HG03045 (cell line): ENCODE measurements around the gene WFIKKN1.
"Not testable (repeated sequence)": the region's sequence is repeated elsewhere in the genome, so short reads cannot be mapped to it uniquely, and the experiment has no call there.

ENCODE experiments used
- ATAC-seq: cut with Tn5 transposase; IDR thresholded peaks from one replicate; pipeline ENCODE4 v1.9.1; 2021; ENCODE audit warnings: mild to moderate bottlenecking, moderate library complexity; ENCODE audit not compliant: unreplicated experiment

Gene WFIKKN1

GRCh38 chr16:595094-595528 lies 35.7 kb upstream of the WFIKKN1 start:
- no peak for ATAC-seq

GRCh38 chr16:595942-596735 lies 34.6 kb upstream of the WFIKKN1 start:
- ATAC-seq, result no peak

DNA sequence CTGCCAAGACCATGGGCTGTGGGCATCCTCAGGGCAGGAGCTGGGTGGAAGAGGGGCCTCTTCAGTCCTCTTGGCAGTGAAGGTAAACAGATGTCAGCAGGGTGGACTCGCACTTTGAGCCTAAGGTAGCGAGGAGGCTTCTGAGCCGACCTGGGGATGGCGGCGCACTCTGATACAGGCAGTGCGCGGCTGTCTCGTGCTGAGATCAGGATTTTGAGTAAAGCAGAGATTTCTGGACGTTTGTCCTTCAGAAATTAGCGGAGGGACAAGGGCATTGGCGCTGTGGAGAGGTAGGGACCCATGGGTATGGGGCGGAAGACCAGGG lies 34.1 kb upstream of the WFIKKN1 start:
- no peak for ATAC-seq

- ATAC-seq, result not testable (repeated sequence)
Observed at GRCh38 chr16:597655-598054, 33.1 kb upstream of the WFIKKN1 start.

DNA sequence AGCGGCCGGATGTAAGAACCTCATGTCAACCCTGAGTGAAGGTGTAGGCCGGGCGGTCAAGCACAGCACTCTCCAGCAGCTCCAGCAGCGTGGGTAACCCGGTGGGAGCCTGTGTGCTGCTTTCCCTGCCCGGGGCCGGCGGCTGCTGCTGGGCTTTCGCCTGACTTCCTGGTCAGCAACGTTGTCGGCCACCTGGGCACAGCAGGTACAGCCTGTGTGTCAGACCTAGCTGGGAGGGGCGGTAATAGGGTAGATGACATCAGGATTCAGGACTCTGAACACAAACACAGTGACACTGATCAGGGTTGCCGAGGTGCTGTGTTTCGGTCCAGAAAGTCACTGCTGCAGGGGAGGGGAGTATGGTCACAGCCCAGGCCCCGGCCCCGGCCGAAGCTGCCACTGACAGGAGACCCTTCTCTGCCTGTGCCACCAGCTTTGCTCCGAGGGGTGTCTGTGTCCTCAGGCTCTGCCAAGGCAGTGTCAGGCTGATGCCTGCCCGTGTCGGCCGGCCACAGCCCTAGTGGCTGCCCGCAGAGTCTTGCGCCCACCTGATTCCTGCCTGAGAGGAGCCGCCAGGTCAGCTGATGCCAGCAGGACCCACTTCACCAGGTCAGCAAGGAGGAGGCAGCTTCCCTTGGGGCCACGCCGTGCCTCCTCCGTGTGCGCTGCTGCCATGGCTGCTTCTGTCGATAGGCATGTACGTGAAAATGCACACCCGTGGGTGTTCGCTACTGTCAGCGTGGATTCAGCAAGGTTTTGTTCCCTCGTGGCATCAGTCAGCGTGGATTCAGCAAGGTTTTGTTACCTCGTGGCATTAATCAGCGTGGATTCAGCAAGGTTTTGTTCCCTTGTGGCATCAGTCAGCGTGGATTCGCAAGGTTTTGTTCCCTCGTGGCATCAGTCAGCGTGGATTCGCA lies 31.7 kb upstream of the WFIKKN1 start:
- ATAC-seq, result no peak

DNA sequence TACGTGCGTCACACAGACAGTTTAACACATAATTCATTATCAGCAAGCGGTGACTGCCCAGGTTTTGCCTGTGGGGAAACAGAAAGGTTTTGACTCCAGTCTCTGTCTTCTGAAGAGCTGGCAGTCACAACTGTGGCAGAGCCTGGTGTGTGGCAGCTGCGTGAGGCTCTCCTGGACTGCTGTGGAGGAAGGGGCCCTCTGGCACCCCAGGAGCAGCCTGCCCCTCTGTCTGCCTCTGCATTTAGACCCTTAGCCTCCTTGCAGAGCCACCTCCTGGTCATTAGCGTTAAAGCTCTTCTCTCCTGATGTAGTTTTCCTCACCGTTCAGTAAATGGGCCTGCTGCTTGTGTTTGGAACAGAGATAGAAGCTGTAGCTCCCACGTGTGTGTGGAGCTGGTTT lies 30.0 kb upstream of the WFIKKN1 start:
- no peak for ATAC-seq

DNA sequence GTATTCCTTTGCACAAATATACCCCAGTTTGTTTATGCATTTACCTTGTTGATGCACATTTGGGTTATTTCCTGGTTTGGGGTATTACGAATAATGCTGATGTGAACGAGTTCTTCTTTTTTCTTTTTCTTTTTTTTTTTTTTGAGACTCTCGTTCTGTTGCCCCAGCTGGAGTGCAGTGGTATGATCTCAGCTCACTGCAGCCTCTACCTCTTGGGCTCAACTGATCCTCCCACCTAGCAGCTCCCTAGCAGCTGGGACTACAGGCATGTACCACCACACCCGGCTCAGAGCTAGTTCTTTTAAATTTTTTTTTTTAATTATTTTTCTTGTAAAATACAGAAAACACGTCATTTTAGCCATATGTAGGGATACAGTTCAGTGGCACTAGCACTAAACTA lies 26.9 kb upstream of the WFIKKN1 start:
- no peak for ATAC-seq

DNA sequence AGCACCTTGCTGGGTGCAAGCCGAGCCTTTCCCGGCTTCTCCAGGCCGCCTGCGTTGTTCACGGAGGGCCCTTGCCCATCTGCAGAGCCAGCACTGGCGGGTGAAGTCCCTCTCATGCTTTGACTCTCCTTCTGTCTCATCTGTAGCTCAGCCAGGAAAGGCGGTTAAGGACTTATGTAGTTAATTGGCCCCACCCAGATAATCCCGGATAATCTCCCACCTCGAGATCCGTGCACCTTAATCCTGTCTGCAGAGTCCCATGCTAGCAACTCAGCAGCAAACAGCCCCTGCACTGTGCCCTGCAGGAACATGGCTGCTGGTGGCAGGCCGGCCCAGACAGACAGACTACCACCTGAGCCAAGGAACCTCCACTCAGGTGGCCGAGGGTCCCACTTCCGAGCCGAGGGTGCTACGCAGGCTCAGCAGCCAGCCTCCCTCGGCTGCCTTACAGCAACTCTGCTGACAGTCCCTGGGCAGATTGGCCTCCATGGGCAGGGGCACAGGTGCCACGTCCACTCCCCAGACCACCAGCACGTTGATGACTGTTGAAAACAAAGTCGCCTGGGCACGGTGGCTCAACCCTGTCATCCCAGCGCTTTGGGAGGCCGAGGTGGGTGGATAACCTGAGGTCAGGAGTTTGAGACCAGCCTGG lies 24.0 kb upstream of the WFIKKN1 start:
- no peak for ATAC-seq

- ATAC-seq, result no peak
Observed at GRCh38 chr16:608019-608418, 22.8 kb upstream of the WFIKKN1 start.

- ATAC-seq, result no peak
Observed at GRCh38 chr16:609316-609715, 21.5 kb upstream of the WFIKKN1 start.

DNA sequence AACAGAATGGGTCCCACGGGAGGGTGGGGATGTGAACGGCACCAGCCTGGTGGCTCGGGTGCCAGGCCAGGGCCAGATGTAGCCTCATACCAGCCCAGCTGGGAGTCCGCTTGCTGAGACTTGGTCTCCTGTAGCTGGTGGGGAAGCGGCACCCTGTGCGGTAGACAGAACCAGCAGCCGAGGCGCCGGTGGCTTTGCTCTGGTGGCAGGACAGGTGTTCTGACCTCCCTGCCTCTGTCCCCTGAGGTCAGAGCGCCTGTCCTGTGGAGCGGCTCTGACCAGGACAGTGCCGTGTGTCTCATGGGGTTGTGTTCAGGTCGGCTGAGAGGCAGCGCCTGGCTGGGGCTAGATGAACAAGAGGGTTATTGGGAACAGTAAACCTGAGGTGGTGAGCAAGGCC lies 20.8 kb upstream of the WFIKKN1 start:
- no peak for ATAC-seq

DNA sequence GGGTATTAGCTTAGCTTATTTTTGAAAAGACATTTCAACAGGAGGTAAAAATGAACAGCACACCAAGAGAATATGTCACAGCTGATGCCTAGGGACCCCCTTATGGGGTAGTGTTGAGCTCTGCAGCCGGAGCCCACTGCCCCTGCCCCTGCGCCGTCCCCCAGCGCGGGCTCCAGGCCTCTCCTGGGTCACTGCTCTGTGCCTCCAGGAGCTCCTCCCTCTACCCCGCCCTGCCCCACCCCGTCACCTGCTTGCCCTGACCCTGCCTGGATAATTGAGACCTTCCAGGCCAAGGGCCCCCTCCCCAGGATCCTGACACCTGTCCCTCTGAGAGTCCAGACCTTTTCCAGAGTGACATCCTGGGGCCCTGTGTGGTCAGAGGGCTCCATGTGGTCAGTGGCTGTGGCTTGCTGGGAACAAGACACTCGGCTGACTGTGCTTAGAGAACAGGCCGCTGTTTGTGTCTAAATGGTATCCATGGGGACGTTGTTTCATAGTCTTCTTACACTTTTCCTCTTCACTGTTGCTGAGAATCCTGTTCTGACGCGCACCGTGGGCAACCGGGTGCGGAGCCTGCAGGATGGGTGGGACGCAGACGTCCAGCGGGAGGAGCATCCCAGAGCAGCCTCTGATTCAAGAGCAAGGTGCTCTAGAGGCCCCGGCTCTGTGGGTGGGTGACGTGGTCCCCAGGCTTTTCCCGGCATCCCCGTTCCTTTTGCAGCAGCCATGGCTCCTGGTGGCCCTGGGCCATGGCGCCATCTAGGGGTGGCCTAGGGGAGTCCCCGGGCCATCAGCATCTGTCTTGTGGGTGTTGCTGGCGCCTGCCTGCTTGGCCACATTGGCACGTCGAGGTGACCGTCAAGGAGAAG lies 20.0 kb upstream of the WFIKKN1 start:
- ATAC-seq, result no peak

DNA sequence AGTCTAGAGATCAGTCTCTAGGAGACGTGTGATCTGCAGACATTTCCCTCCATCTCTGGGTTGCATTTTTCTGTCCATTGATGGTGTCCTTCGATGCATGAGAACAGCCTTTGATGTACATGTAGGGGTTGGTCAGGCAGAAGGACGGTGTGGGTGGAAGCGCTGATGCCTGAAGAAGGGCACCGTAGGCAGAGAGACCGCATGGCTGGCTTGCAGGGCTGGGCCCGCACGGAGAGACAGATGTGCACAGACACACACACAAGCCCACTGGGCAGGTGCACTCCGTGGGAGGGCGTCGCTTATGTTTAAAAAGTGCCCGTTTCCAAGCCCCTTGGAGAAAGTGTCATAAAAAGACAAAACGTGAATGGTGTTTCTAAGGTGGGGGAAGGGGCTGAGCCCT lies 15.7 kb upstream of the WFIKKN1 start:
- ATAC-seq, result no peak

DNA sequence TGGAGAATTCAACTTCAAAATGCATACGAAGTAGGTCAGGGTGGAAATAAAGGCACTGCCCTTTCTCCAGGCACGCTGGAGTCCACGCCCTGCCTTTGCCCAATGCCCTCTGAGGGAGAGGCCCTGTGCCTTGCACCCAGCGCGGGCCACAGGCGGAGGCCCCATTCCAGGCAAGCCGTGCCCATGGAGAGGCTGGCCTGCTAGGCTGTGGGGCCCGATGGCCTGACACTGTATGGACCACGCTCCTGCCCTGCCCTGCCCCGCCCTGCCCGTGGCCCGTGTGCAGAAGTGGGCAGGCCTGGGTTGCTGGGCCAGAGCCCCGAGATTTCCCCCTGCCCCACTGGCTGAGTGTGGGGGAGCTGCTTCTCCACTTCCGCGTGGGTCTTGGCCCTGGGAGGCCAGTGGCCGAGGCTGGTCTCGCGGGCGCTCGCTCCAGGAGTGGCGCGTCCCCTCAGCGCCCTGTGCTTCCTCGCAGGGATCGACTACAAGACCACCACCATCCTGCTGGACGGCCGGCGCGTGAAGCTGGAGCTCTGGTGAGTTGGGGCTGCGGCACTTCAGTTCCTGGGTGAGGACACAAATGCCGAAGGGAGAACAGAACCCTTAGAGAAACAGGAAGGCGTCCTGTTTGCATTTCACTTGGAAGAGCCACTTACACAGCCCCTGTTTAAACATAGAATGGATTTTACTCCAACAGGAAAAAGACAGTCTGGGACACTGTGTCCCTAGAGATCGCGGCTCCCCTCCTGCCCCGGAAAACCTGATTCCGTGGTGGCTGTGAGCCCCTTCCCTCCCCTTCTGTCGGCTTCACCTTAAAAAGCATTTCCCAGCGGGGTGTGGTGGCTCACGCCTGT lies 13.8 kb upstream of the WFIKKN1 start:
- no peak for ATAC-seq

DNA sequence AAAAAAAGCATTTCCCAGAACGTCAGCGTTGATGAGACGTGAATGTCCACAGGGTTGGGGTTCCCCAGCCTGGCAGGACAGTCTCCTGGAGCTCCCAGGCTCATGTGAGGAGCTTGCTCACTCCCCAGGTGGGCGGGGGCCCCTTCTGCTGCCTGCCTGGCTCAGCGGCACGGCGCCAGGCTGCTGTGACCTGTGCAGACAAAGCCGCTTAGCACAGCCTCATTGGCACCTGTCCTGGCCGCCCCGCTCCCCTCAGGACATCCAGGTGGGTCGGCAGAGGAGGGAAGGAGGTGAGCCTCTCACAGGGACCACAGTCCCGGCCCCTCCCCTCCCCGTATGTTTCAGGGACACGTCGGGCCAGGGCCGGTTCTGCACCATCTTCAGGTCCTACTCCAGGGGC lies 12.9 kb upstream of the WFIKKN1 start:
- ATAC-seq, result no peak

- no peak for ATAC-seq
Observed at GRCh38 chr16:619476-620100, 11.2 kb upstream of the WFIKKN1 start.

DNA sequence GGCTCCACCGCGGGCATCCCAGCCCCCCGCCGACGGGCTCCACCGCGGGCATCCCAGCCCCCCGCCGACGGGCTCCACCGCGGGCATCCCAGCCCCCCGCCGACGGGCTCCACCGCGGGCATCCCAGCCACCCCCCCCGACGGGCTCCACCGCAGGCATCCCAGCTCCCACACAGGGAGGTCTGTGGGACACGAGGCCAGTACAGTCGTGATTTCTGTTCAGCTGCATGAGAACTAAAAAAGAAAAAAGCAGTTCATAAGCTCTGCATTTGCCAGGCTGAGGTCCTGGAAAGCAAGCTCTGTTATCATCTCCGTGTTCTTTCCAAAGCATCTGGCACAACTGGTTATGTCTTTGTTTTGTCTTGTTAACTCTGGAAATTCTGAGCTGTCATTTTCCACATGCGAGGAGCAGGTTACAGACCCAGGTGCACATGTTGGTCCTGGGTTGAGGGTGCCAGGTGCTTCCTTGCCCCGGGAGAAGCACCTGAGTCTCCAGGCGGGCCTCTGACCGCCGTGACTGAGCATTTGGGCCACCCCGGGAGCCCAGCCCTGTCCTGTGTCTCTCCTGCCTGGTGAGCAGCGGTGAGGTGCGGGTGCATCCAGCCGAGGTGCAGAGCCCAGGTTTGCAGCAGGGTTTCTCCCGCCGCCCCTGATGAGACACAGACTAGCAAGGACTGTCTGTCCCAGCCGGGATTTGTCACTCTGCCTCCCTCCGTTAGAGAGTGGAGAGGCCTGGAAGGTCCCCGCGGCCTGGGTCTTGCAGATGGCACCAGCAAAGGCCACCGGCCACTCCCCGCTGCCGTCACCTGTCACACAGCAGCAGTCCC lies 9.9 kb upstream of the WFIKKN1 start:
- ATAC-seq, result no peak

DNA sequence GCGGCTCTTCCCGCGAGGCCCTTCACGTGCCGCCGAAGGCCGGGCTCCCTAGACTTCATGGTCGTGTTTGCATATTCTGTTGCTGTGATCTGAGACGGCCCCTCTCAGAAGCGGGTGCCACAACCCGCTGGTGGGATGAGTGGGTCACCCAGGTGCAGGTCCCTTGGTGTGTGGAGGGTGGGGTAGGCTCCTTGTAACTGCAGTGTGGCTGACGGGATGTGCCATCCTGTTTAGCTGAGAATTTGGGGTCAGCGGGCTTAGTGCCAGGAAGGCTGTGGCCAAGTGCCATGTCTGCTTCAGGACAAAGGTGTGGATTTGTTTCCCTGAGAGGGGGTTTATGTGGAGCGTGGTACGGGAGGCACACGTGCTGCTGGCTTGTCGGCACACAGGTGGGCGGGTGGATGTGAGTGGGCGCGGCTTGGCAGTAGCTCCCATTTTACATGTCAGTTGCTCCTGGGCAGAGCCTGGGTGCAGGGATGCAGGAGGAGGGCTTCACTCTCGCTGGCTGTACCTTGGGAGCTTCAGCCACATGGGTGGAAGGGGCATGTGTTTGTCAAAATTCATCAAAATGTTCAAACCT lies 9.2 kb upstream of the WFIKKN1 start:
- no peak for ATAC-seq
